ENCODE data around the gene SLC4A9.
"Not testable (repeated sequence)": the region's sequence is repeated elsewhere in the genome, so short reads cannot be mapped to it uniquely, and the experiment has no call there.

Gene SLC4A9

DNA sequence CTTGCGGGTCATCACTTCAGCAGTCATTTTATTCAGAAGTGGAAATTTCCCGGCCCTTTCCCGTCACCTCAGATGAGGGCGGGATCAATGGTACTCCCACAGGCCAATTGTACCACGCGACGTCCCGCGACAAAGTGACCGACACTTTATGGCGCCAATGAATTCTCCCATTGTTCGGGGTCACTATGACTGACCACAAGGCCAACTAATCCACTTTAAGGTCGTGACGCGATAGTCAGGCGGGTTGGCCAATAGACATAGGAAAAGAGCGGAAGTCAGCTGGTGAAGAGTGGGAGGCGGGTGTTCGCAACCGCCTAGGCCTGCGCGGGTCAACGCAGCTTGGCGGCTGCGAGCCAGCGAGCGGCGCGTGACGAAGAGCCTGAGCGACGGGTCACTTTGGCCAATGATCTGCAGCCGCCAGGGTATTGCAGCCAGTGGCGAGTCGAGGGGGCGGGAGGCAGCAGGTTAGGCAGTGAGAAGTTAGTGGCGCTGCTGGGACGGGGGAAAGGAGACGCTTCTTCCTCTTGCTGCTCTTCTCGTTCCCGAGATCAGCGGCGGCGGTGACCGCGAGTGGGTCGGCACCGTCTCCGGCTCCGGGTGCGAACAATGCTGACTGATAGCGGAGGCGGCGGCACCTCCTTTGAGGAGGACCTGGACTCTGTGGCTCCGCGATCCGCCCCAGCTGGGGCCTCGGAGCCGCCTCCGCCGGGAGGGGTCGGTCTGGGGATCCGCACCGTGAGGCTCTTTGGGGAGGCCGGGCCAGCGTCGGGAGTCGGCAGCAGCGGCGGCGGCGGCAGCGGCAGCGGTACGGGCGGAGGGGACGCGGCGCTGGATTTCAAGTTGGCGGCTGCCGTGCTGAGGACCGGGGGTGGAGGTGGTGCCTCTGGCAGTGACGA is 41.6 kb downstream of the SLC4A9 start, which contains the start of gene ANKHD1:
Gene ANKHD1 (plus strand): TSS at position 472 of the 896 bp plus-strand sequence. CDS start 135 bp downstream, at position 607.
- DNase-seq = peak; percentile 98

DNA sequence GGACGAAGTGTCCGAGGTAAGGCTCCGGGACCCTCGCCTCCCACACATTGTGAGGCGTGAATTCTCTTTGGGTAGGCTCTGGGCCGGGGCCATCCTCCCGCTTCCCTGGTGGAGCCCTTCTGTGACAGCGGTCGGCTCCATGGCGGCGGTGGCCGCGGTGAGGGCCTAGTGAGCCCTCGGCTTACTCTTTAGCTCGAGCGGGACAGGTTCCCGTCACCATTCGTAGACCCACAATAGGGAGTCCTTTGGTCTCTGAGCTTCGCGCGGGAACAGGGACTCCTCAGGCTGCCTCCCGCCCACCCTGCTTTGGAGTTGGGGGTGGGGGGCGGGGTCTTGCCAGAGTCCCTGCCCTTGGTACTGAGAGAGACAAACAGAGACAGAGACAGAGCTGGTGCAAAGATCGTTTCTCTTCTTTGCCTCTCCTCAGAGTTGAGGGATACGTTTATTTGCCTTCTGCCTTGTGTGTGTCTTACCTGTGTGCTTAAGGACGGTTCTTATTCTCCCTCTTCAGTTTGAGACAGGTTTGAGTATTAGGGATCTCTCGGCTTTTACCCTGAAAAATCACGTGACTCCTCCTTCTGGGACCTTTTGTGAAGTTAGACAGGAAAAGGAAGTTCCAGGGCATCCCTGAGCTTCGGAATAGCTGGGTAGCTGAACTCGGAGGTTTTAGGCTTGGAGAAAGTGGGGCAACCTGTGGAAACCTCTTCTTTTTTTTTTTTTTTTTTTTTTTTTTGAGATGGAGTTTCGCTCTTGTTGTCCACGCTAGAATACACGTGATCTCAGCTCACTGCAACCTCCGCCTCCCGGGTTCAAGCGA is 42.5 kb downstream of the SLC4A9 start:
- DNase-seq = no peak

GRCh38 chr5:140403613-140404012 is 43.6 kb downstream of the SLC4A9 start:
- DNase-seq = no peak

GRCh38 chr5:140408750-140409241 is 48.8 kb downstream of the SLC4A9 start:
- no peak for DNase-seq

GRCh38 chr5:140413230-140413629 is 53.2 kb downstream of the SLC4A9 start:
- no peak for DNase-seq

DNA sequence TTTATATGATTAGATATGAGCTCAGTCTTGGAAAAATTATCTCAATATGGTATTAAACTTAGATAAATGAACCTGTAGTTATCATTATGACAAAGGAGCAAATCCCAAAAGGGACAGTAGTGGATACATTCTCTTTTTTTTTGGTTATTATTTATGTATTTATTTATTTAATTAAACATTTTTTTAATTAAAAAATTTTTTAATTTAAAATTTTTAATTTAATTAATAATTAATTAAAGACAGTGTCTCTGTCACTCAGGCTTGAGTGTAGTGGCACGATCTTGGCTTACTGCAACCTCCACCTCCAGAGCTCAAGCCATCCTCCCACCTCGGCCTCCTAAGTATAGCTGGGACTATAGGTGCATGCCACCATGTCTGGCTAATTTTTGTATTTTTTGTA is 57.2 kb downstream of the SLC4A9 start:
- DNase-seq = no peak

- DNase-seq = no peak
Measured at GRCh38 chr5:140418862-140419520, 59.0 kb downstream of the SLC4A9 start.

- DNase-seq = no peak
Measured at GRCh38 chr5:140420226-140420570, 60.2 kb downstream of the SLC4A9 start.

DNA sequence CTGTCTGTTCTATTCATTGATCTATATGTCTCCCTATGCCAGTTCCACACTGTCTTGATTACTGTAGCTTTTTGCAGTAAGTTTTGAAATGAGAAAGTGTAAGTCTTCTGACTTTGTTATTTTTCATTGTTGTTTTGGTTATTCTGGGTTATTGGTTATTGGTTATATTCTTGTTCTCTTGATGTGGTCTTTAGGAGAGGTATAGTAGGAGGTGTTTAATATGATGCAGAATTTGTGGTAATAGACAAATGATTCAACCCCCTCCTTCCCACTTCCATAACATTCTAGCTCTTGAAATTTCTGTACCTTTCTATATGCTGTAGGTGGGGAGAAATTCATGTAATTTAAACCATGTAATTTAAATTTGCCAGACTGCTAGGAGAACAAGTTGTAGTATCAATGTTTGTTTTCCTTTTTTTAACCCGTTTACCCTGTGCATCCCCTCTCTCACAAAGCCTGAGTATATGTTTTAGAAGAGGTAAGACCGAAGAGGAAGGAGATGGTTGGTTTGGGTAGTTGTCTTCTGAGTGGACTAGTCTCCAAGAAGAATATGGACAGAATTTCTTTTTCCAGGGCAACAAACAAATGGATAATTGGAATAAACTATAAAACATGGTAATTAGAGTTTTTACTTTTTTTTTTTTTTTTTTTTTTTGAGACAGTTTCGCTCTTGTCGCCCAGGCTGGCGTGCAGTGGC is 60.8 kb downstream of the SLC4A9 start:
- DNase-seq = no peak

- not testable (repeated sequence) for DNase-seq
Measured at GRCh38 chr5:140421375-140421774, 61.4 kb downstream of the SLC4A9 start.

DNA sequence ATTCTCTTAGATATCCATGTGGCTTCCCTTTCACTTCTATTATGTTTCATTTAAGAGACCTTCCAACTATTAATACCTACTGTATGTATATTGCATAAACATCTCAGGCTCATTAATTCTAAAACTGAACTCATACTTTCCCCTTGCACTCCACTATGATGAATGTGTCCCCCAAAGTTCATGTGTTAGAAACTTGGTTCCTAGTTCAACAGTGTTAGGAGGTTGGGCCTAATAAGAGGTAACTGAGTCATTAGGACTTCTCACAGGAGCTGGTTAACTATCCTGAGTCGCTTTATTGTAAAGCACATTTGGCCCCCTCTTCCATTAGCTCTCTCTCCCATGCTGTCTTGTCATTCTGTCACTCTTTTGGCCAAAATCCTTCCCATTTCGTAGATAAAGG is 63.6 kb downstream of the SLC4A9 start:
- no peak for DNase-seq

DNA sequence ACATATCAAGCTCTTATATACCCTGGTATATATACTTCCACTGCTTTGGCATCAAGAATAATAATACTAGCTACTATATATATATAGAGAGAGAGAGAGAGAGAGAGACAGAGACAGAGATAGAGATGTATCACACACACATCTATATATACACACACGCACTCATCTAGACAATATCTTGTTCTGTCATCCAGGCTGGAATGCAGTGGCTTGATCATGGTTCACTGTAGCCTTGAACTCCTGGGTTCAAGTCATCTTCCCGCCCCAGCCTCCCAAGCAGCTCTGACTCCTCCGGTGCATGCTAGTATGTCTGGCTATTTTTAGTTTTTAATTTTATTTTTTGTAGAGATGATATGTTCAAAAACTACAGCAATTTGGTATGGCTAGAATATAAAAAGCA is 64.1 kb downstream of the SLC4A9 start:
- no peak for DNase-seq

Data from NCI-H1092 treated with DMSO at 0.1 percent for 48 hours (cell line).